HCT116 (cell line): ENCODE measurements around the gene INHBA.

Experiments
- CTCF ChIP-seq, 3 experiments: fragments of 200-600 bp in 1 of 3; sonication (generic) in 1 of 3; IDR thresholded peaks in 2 of 3; conservative IDR thresholded peaks in 1 of 3; 2 replicates each; pipeline ENCODE4 v1.5.1; 2012 to 2017; ENCODE audit warnings: low read depth in 2 of 3, low read length in 2 of 3, antibody characterized with exemption in 1 of 3, borderline replicate concordance in 1 of 3, control low read depth in 1 of 3, mild to moderate bottlenecking in 1 of 3, mixed read lengths in 1 of 3, mixed run types in 1 of 3, moderate library complexity in 1 of 3; ENCODE audit not compliant: insufficient read depth in 1 of 3
- EZH2 ChIP-seq: fragments of 200-600 bp; sonication (generic); IDR thresholded peaks from 2 replicates; pipeline ENCODE4 v1.6.1; 2017; ENCODE audit warnings: antibody characterized with exemption, mixed run types

GRCh38 chr7:41729059-41729458, 26.2 kb upstream of the INHBA start:
- TF ChIP-seq CTCF (IDR thresholded peaks at IDR 0.05 in 2 of 3, conservative IDR thresholded peaks at IDR 0.05 in 1 of 3; ENCODE audit: borderline replicate concordance in 1 of 3, insufficient read depth in 1 of 3, low read depth in 2 of 3, low read length in 2 of 3): no peak
- TF ChIP-seq EZH2: no peak
